Activated T-cell treated with anti-CD3 and anti-CD28 coated beads for 4 hours (primary cell): Measurements from ENCODE around the gene SERPINA4.

ENCODE experiments used
- DNase-seq: peaks from one replicate; pipeline ENCODE4 v3.0.0-alpha.2; 2020

The SERPINA4 gene

DNA sequence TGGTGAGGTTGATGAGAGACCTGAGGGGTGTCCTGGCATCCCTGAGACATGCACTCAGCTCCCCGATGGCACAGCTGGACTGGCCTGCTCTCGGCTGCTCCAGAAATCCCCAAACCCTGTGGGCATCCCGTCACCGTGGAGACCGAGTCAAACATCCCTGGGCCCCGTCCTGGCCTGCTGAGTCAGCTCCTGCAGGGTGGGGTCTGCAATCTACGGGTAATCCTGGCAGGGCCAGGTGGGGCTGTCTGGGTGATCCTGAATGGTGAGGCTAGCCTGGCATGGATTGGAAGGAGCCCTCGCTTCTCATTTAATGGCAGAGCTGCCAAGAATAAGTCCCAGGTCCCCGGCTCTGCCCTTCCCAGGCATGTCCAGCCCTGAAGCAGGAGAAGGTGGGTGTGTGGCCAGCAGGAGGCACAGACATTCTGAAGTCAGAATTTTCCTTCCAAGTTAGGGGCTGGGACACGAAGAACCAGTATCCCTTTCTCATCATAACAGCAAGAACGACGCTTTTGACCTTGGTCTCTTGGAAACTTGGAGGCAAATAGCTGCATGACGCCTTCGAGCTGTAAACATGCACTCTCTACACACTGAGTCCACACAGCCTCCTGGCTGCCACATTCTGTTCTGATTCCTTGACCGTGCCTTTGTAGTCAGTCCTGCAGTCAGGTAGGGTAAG lies 17.7 kb upstream of the SERPINA4 start:
- no peak for DNase-seq

DNA sequence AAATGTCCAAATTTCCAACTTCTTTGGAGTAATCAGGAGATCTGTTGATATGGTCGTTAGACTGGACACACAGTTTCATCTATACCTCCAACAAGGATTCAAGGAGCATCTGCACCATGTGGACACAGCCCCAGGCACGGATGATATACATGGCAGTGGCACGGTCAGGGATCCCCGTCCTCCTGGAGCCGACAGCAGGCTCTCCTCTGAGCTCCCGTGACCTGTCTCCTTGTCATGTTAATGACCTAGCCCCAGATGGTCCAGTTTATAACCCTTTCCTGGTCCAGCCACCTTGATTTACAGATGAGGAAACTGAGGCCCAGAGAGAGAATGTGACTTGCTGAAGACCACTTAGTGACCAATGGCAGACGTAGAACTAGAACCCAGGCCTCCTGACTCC lies 16.5 kb upstream of the SERPINA4 start:
- DNase-seq = no peak

DNA sequence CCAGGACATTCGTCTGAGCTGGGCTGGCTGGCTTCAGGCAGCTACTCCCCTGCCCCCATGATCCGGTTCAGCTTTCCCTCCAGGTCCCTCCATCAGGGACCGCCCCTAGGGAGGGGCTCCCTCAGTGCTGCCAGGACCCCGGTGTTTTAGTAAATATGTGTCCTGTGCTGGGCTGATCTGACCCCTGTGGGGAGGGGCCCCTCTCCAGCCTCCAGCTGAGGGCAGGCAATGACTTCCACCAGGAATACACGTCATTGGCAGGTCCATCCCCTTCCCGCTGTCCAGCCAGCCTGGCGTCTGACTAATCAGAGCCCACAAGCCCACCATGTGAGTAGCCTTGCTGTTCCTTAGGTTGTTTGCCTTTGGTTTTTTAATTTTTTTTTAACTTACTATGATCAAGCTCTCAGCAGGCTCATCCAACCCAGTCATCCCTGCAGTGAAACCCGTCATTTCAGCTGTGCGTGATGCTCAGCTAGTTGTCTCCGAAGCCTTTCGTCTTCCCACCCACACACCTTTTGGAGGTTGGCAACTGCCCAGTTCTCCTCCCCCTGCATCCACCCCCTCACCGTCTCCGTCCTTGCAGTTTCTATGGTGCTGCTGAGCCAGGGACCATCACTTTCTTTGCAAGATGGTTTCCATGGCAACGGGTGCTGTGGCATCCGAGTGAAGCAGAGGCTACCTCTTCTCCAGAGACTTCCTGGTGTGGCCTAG lies 16.0 kb upstream of the SERPINA4 start:
- DNase-seq = no peak

DNA sequence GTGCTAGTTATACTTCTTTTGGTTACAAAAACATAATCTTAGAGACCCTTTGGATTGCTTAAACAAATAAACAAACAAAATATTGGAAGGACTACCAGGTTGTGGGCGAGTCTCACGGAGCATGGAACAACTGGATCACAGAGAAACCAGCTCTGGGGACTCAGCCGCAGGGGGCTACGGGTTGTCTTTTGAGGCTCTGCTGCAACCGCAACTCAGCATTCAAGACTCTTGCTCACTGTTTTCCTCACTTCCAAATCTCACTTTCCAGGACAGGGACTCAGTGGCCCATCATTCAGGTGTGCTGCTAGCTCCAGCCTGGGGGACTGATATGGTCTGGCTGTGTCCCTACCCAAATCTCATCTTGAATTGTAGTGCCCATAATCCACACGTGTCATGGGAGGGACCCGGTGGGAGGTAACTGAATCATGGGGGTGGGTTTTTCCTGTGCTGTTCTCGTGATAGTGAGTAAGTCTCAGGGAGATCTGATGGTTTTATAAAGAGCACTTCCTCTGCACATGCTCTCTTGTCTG lies 14.0 kb upstream of the SERPINA4 start:
- no peak for DNase-seq

DNA sequence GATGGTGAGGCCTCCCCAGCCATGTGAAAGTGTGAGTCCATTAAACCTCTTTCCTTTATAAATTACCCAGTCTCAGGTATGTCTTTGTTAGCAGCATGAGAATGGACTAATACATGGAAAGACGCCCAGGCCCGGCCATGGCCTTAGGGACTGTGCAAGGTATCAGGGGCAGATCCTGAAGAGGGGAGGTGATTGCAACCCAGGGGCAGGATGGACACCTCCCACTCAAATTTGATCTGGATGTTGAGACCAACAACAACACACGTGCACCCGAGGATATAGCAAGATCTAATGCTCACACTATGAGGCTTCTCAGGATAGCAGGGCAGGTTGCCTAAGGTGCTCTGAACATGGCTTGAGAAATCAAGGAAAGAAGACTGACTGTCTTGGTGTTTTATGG lies 13.5 kb upstream of the SERPINA4 start:
- no peak for DNase-seq

DNA sequence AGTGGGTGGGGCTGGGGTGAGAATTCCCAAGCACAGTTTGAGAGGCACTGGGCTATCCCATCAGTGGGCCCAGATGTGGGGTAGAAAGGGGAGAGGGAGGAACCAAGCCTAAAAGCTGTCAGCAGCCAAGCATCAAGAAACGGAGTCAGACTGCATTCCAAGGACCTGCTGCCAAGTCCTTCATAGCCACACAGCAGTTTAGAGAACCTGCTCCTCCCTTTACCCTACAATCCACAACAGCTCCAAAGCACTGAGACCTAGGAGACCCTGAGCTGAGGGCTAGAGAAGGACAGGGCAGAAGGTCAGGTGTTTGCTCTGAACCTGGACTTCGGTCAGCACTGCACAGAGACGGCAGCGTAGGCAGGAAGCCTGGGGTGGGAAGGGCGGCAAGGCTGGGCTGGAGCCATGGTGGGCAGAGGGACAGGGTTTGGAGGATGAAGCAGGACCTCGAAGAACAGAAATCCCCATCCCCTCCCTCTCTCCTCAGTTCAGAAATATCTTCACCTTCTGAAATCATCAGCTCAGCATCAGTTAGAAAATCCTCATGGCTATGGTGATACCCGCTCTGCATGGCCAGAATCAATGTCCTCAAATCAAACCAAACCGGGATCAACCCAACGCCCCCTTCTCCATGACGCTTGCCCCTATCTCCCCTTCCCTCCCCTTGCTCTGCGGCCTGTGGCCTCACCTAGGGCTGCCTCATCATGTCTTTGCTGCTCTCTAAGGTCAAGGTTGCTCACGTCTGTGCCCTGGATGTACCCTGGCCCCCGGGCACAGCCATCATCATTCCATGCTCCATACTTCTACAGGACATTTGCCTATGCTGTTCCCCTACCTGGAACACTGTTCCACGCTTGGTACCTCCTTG lies 12.9 kb upstream of the SERPINA4 start:
- DNase-seq = no peak

DNA sequence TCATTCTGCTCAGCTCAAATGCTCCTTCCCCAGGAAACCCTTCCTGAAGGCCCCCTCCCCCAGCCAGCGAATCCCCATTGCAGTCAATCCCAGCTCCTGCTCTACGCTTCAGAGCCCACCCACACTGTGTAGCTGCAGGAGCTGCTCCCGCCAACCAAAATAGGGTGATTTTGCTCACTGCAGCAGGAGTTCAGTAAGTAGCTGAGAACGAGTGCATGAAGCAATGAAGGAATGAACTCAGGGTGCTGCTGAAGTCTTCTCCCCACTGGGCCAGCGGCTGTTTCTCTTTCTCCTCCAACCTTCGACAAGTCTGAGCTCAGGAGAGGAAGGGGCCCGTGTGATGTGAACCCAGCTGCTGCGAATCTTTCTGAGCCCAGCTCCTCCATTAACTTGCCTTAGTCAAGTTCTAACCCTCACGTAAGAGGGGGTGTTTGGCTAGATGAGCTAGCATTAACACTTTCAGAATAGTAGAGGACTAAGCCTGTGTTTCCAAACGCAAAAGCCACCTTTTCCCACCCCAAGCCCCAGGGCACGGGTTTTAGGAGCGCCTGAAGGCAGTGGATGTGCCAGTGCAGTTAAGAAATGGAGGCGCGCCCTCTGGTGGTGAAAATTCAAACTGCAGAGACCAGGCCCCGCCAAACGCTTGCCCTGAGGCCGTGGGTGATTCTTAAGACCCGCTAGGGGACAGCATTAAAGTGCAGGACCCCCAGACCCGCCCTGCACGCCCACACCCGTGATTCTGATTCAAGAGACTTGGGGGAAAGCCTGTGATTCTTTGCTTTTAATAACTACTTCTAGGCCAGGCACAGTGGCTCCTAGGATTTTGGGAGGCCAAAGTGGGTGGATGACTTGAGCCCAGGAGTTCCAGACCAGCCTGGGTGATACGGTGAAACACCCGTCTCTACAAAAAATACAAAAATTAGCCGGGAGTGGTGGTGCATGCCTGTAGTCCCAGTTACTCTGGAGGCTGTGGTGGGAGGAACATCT lies 11.9 kb upstream of the SERPINA4 start:
- peak; percentile 31 for DNase-seq

DNA sequence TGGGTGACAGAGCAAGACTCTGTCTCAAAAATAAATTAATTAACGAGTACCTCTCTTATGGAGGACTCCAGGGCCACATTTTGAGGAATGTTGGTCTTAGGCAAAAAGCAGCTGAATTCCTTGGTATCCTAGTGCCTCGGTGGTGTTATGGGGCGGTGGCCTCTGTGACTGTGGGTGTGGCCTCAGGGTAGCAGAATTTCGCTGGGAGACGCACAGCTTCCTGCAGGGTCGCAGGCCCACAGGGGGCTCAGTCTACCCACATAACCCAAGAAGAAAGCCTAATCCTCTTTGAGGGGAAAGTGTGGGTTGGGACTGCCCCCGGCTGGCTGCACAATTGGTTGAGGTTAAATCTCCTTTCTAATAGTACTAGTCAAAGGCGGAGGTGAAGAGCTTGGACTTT lies 11.2 kb upstream of the SERPINA4 start:
- no peak for DNase-seq

DNA sequence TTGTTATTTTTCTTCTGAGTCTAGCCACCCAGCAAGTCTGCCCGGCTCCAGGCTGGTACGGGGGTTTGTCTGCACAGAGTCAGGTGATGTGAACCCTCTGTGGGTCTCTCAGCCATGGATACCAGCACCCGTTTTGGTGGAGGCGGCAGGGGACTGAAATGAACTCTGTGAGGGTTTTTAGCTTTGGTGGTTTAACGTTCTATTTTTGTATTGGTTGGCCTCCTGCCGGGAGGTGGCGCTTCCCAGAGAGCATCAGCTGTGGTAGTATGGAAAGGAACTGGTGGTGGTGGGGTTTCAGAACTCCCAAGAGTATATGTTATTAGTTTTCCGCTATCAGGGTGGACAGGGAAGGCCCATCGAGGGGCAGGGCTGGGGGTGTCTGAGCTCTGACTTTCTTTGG lies 5.3 kb upstream of the SERPINA4 start:
- no peak for DNase-seq

DNA sequence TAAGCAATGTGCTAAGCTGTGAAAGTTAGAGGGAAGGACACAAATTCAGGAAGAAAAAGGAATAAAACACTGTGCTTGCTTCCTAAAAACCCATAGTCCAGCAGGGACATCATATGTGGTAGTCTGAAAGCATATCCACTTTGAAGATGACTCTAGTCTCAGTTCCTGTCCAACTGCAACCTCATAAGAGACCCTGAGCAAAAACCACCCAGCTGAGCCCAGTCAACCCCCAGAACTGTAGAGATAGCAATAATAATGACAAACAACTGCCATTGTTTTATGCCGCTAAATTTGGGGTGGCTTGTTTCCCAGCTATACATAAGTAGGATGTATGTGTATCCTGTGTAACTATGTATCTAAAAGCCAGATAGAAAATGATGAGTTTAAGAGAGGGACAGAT lies 3.9 kb upstream of the SERPINA4 start:
- no peak for DNase-seq

DNA sequence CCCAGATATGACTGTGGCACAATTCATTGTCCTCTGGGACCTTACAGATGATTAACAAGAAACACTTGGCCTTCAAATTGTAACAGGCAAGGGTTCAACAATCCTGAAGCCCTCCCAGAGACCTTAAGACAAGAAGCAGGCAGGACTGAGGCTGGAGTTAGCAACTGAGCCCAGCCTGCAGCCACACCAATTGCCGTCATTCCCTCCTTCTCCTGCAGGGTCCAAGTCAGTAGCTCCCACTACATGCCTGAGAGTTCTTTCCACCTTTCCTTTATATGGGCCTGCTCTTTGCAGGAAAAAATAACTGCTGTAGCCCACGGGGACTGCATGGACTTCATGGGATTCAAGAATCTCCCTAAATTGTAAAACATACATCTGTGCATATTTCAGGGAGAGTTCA lies 2.4 kb upstream of the SERPINA4 start:
- no peak for DNase-seq

DNA sequence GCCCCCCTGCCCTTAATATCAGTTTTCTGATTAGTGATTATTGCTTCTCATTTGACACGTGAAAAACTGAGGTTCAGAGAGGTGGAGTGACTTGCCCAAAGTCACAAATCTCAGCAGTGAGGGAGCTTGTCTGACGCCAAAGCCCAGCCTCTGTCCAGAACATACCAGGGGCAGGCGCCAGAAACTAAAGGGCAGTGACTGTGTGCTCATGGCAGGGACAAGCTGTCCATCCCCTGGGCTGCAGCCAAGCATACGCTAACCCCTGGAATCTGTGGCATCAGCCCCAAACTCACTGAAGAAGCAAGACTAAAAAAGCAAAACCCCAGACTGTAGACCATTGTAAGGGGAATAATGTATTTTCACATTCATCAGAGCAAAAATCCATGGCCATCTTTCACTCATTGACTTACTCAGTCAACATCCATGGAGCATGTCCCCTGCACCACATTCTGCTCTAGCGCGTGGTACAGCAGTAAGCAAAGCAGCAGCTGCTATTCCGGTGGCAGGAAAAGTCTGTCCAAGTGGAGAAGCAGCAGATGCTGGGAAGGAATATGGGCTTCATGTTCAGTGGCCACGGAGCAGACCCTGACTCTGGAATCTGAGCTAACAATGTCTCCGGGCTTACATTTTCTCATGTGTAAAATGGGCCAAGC lies 1.5 kb upstream of the SERPINA4 start:
- no peak for DNase-seq

DNA sequence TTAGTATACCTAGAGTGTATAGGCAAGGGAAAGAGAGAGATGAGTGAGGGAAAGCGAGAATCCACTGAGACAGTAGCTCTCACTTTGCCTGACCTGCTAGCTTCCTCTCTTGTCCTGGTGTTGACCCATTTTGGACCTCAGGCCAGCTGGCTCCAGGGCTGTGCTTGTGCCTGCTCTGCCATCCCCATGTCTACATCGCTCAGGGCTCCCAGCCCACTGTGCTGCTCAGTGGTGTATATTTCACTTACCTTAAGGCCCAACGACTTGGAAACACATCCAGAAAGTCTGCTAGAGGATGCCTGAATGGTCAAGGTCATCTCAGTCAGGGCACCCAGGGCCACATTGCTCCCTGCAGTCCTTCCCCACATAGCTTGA lies 964 bp upstream of the SERPINA4 start:
- no peak for DNase-seq

DNA sequence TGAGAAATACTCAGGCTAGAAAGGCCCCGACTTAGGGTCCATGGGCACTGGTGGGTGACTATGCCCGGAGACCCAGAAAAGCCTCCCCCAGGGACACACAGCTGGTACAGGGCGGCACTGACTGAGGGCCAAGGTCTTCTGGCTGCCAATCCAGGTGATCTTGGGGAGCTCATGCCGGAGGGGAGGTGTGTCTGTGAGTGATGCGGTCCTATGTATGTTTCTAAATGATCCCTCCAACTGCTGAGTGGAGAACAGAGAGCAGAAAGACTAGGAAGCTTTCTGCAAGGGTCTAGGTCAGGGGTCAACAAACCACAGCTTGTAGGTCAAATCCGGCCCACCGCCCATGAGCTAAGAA lies 391 bp downstream of the SERPINA4 start:
- no peak for DNase-seq

DNA sequence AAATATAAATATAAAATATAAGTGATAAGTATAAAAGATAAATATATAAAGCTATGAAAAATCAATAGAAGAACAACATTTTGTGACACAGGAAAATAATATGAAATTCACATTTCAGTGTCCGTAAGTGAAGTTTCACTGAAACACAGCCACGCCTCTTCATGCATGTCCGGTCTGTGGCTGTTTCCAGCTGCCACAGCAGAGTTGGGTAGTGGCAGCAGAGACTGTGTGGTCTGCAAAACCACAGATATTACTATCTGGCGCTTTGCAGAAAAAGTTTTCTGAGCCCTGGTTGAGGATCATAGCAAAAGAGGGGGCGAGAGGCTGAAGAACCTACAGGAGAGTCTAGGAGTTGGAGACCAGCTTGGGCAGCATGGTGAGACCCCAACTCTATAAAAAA lies 780 bp downstream of the SERPINA4 start:
- no peak for DNase-seq

DNA sequence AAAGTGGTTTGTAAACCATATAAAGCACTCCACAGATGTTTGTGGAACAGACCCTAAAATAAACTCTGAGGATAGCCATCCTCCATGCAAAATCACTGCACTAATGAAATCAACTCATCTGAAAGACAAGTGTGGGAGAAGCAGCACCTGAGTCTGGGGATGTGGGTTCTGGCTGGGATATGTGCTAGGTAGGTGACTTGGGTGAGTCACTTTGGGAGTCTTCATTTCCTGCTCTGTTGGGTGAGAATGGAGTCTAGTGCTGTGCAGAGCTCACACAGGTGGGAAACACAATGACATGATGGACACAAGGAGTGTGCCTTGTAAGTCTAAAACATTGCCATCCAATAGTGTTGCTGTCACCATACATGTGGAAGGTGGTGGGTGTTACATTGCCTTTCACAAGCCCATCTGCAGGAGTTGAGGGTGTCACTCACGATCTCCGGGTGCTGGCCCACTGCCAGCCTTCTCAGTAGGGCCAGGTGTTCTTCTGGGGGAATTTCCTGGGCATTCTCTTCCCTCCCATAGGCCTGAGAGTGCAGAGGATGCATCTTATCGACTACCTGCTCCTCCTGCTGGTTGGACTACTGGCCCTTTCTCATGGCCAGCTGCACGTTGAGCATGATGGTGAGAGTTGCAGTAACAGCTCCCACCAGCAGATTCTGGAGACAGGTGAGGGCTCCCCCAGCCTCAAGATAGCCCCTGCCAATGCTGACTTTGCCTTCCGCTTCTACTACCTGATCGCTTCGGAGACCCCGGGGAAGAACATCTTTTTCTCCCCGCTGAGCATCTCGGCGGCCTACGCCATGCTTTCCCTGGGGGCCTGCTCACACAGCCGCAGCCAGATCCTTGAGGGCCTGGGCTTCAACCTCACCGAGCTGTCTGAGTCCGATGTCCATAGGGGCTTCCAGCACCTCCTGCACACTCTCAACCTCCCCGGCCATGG lies 2.0 kb downstream of the SERPINA4 start:
- DNase-seq = no peak

DNA sequence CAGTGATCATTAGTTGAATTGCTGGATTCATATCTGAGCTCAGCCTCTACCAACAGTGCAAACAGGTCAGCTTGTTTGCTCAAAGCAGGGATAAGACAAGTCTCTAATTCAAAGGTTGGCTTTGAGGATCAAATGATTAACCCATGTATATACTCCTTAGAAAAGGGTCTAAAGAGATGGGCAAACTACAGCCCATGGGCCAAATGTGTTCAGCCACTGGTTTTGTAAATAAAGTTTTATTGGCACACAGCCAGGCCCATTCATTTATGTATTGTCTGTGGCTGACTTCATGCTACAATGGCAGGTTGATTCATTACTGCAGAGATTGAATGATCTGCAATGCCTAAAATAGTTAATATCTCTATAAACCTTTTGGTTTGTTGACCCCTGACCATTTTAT lies 3.1 kb downstream of the SERPINA4 start:
- no peak for DNase-seq

DNA sequence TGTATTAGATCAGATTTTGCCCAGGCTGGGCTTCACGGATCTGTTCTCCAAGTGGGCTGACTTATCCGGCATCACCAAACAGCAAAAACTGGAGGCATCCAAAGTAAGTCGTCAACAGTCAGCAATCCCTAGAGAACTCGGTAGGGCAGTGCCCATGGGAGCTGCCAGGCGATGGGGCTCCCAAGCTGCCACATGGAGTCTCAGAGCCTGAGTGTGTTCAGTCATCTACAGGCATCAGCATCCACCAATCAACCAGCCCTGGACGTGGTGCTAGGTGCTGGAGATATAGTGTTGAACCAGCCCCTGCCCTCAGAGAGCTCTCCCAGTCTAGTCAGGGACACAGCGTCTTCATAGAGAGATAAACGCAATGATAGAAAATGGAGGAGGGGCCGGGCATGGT lies 6.9 kb downstream of the SERPINA4 start:
- no peak for DNase-seq

DNA sequence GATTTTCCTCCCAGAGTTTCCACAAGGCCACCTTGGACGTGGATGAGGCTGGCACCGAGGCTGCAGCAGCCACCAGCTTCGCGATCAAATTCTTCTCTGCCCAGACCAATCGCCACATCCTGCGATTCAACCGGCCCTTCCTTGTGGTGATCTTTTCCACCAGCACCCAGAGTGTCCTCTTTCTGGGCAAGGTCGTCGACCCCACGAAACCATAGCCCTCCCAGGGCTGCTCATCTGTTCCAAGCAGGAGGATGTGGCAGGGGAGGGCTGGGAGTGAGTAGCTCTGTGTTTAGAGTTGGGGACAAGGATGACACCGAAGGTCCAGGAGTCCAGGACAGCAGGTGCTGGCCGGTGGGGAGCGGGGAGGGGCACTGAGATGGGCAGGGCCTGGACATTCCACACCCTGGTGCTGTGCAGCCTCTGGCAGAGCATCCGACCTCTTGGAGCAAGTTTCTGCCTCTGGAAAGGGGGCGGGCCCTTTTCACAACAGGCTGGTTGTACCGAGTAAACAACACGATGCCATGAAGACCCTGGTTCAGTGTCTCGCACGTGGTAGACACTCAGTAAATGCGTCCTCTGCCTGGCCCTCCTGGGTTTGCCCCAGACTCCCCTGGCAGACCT lies 8.2 kb downstream of the SERPINA4 start:
- no peak for DNase-seq

DNA sequence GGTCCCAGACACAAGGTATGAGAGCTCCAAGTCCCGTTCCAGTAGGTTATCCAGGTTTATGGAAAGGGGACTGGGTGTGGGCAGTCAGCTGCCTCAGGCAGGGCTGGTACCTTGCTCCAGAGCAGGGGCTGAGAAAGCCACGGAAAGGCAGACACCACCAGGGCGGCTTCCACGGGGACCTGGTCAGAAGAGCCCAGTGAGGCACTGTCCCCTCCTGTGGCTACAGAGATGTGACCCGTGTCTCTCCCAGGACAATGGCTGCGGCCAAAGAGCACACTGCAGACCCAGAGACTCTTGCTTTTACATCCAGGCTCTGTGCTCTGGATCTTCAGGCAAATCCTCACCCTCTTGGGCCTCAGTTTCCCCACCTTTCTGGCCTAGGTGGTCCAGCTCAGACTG lies 8.8 kb downstream of the SERPINA4 start:
- DNase-seq = no peak
